ENCODE data around the gene PTPRN2. TPM values are rescaled to one million over a fixed set of nuclear protein-coding genes. Genes with fewer than 3 reads are reported as not detected.

The PTPRN2 gene
- polyA plus RNA-seq, 1 of the 3 experiments (the other 2 are of a cell fraction): 4.0 TPM

GRCh38 chr7:157565201-157565626, 1022.4 kb downstream of the PTPRN2 start:
- no peak for DNase-seq
- Histone ChIP-seq H3K9me3 (no peaks in the 10 kb centered on the region), H3K27me3 (ENCODE audit: insufficient read depth) (no peaks in the 10 kb centered on the region), H3K4me2 (no peak overlapping the region), H3K9ac (no peak overlapping the region), H3K79me2 (ENCODE audit: insufficient read depth) (no peaks in the 10 kb centered on the region), H3F3A (replicated peaks; ENCODE audit: insufficient read depth) (no peaks in the 10 kb centered on the region), H4K20me1 (ENCODE audit: insufficient read depth) (no peaks in the 10 kb centered on the region), H3K27ac (ENCODE audit: low read depth in 2 of 2, low read length in 1 of 2) (no peak overlapping the region), H3K4me3 (ENCODE audit: low read depth in 2 of 2, low read length in 1 of 2) (no peak overlapping the region), H3K36me3 (replicated peaks in 1 of 2; ENCODE audit: control insufficient read depth in 1 of 2, insufficient read depth in 2 of 2, low read length in 1 of 2) (peaks cover 0 to 2% of the 10 kb centered on the region in 2 experiments), H3K9me2 (no peaks in the 10 kb centered on the region), H3K4me1 (ENCODE audit: control insufficient read depth in 1 of 2, insufficient read depth in 2 of 2, low read depth in 1 of 2, low read length in 1 of 2) (no peaks in the 10 kb centered on the region; a peak in 1 of 4 replicates), H2AFZ (ENCODE audit: low read depth) (no peak overlapping the region)
- ChIA-PET POLR2A (no interaction called here), CTCF (no interaction called here)
- WGBS (ENCODE audit: low lambda C conversion rate): 81% methylated on average over 10 of the region's 11 CpGs
- no peak for TF ChIP-seq USF2 (IDR thresholded peaks at IDR 0.05; ENCODE audit: borderline replicate concordance, low read depth, low read length)
- TF ChIP-seq, protein P1, sequence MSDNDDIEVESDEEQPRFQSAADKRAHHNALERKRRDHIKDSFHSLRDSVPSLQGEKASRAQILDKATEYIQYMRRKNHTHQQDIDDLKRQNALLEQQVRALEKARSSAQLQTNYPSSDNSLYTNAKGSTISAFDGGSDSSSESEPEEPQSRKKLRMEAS (IDR thresholded peaks at IDR 0.05; ENCODE audit: low read depth): no peak
- TF ChIP-seq TCF12 (IDR thresholded peaks at IDR 0.05): no peak
- TF ChIP-seq SMC3 (IDR thresholded peaks at IDR 0.05; ENCODE audit: low read depth, low read length): no peak
- no peak for TF ChIP-seq MEF2A (IDR thresholded peaks at IDR 0.05; ENCODE audit: borderline replicate concordance, low read depth)
- TF ChIP-seq, protein P2, sequence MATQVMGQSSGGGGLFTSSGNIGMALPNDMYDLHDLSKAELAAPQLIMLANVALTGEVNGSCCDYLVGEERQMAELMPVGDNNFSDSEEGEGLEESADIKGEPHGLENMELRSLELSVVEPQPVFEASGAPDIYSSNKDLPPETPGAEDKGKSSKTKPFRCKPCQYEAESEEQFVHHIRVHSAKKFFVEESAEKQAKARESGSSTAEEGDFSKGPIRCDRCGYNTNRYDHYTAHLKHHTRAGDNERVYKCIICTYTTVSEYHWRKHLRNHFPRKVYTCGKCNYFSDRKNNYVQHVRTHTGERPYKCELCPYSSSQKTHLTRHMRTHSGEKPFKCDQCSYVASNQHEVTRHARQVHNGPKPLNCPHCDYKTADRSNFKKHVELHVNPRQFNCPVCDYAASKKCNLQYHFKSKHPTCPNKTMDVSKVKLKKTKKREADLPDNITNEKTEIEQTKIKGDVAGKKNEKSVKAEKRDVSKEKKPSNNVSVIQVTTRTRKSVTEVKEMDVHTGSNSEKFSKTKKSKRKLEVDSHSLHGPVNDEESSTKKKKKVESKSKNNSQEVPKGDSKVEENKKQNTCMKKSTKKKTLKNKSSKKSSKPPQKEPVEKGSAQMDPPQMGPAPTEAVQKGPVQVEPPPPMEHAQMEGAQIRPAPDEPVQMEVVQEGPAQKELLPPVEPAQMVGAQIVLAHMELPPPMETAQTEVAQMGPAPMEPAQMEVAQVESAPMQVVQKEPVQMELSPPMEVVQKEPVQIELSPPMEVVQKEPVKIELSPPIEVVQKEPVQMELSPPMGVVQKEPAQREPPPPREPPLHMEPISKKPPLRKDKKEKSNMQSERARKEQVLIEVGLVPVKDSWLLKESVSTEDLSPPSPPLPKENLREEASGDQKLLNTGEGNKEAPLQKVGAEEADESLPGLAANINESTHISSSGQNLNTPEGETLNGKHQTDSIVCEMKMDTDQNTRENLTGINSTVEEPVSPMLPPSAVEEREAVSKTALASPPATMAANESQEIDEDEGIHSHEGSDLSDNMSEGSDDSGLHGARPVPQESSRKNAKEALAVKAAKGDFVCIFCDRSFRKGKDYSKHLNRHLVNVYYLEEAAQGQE (IDR thresholded peaks at IDR 0.05; ENCODE audit: low read depth, low read length): no peak
- TF ChIP-seq, protein P3, sequence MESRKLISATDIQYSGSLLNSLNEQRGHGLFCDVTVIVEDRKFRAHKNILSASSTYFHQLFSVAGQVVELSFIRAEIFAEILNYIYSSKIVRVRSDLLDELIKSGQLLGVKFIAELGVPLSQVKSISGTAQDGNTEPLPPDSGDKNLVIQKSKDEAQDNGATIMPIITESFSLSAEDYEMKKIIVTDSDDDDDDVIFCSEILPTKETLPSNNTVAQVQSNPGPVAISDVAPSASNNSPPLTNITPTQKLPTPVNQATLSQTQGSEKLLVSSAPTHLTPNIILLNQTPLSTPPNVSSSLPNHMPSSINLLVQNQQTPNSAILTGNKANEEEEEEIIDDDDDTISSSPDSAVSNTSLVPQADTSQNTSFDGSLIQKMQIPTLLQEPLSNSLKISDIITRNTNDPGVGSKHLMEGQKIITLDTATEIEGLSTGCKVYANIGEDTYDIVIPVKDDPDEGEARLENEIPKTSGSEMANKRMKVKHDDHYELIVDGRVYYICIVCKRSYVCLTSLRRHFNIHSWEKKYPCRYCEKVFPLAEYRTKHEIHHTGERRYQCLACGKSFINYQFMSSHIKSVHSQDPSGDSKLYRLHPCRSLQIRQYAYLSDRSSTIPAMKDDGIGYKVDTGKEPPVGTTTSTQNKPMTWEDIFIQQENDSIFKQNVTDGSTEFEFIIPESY (IDR thresholded peaks at IDR 0.05; ENCODE audit: borderline replicate concordance, low read depth): no peak
- TF ChIP-seq RCOR1 (IDR thresholded peaks at IDR 0.05; ENCODE audit: low read length): no peak

- no peak overlapping the region for H3K27ac ChIP-seq (ENCODE audit: low read depth in 2 of 2, low read length in 1 of 2)
- no peaks in the 10 kb centered on the region for H3K9me2 ChIP-seq
- no peak overlapping the region for H2AFZ ChIP-seq (ENCODE audit: low read depth)
- H3K4me1 ChIP-seq (ENCODE audit: control insufficient read depth in 1 of 2, insufficient read depth in 2 of 2, low read depth in 1 of 2, low read length in 1 of 2): no peaks in the 10 kb centered on the region; a peak in 1 of 4 replicates
- no peak overlapping the region for H3K9ac ChIP-seq
- POLR2A ChIA-PET: no interaction called here
- 76% methylated on average over 18 of the region's 18 CpGs for WGBS (ENCODE audit: low lambda C conversion rate)
- no peaks in the 10 kb centered on the region for H3K27me3 ChIP-seq (ENCODE audit: insufficient read depth)
- no peak overlapping the region for H3K4me2 ChIP-seq
- CTCF ChIA-PET: no interaction called here
- H3K9me3 ChIP-seq: no peaks in the 10 kb centered on the region
- no peaks in the 10 kb centered on the region for H4K20me1 ChIP-seq (ENCODE audit: insufficient read depth)
- H3K79me2 ChIP-seq (ENCODE audit: insufficient read depth): no peaks in the 10 kb centered on the region
- H3K4me3 ChIP-seq (ENCODE audit: low read depth in 2 of 2, low read length in 1 of 2): no peak overlapping the region
- no peaks in the 10 kb centered on the region for H3F3A ChIP-seq (replicated peaks; ENCODE audit: insufficient read depth)
- DNase-seq: no peak
- no peaks in the 10 kb centered on the region for H3K36me3 ChIP-seq (replicated peaks in 1 of 2; ENCODE audit: control insufficient read depth in 1 of 2, insufficient read depth in 2 of 2, low read length in 1 of 2)
- no peak for TF ChIP-seq RFX5 (IDR thresholded peaks at IDR 0.05; ENCODE audit: low read length)
- TF ChIP-seq SIN3A (IDR thresholded peaks at IDR 0.05; ENCODE audit: borderline replicate concordance, low read depth, low read length): no peak
- TF ChIP-seq TCF12 (IDR thresholded peaks at IDR 0.05): no peak
- TF ChIP-seq RAD21 (IDR thresholded peaks at IDR 0.05; ENCODE audit: low read length): no peak
- no peak for TF ChIP-seq YY1 (IDR thresholded peaks at IDR 0.05; ENCODE audit: low read depth)
- no peak for TF ChIP-seq USF2 (IDR thresholded peaks at IDR 0.05; ENCODE audit: borderline replicate concordance, low read depth, low read length)
- no peak for TF ChIP-seq RCOR1 (IDR thresholded peaks at IDR 0.05; ENCODE audit: low read length)
- TF ChIP-seq NRF1 (IDR thresholded peaks at IDR 0.05; ENCODE audit: low read depth, low read length): no peak
- no peak for TF ChIP-seq EZH2phosphoT487 (IDR thresholded peaks at IDR 0.05; ENCODE audit: borderline replicate concordance, low read depth)
- no peak for TF ChIP-seq FOXJ3 (CRISPR knock-in tag; IDR thresholded peaks at IDR 0.05)
- TF ChIP-seq, protein P4, sequence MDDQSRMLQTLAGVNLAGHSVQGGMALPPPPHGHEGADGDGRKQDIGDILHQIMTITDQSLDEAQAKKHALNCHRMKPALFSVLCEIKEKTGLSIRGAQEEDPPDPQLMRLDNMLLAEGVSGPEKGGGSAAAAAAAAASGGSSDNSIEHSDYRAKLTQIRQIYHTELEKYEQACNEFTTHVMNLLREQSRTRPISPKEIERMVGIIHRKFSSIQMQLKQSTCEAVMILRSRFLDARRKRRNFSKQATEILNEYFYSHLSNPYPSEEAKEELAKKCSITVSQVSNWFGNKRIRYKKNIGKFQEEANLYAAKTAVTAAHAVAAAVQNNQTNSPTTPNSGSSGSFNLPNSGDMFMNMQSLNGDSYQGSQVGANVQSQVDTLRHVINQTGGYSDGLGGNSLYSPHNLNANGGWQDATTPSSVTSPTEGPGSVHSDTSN (IDR thresholded peaks at IDR 0.05): no peak
- no peak for TF ChIP-seq TAF1 (IDR thresholded peaks at IDR 0.05; ENCODE audit: borderline replicate concordance, low read depth, low read length)
- no peak for TF ChIP-seq POLR2AphosphoS5 (IDR thresholded peaks at IDR 0.05; ENCODE audit: low read depth, low read length)
These were observed 1023.0 kb downstream of the PTPRN2 start for GRCh38 chr7:157564517-157565177.
